GM12891 (cell line): Measurements from ENCODE around the gene CFAP97.

Source experiments
- DNase-seq: peaks from one replicate; pipeline ENCODE4 v3.0.0; 2011; ENCODE audit warnings: low spot score; ENCODE audit not compliant: insufficient read length
- FAIRE-seq: peaks from 2 replicates; lab custom pipeline; 2011; peaks lifted over from hg19 to GRCh38; lab: Jason Lieb, UNC
- PAX5 ChIP-seq: IDR thresholded peaks from 2 replicates; pipeline ENCODE4 v1.6.1; 2011; ENCODE audit warnings: low read length, moderate library complexity, mild to moderate bottlenecking; ENCODE audit not compliant: insufficient read depth, severe bottlenecking
- POLR2A ChIP-seq: IDR thresholded peaks from 2 replicates; pipeline ENCODE4 v1.6.1; 2011; ENCODE audit warnings: low read depth, low read length, control low read depth
- POLR2AphosphoS5 ChIP-seq: IDR thresholded peaks from 2 replicates; pipeline ENCODE4 v1.6.1; 2011; ENCODE audit warnings: low read depth, low read length, control low read depth
- POU2F2 ChIP-seq: IDR thresholded peaks from 2 replicates; pipeline ENCODE4 v1.6.1; 2011; ENCODE audit warnings: low read depth, mild to moderate bottlenecking, control low read depth, low read length, moderate library complexity
- SPI1 ChIP-seq: IDR thresholded peaks from 2 replicates; pipeline ENCODE4 v1.6.1; 2011; ENCODE audit warnings: low read depth, low read length, control low read depth
- TAF1 ChIP-seq: IDR thresholded peaks from 2 replicates; pipeline ENCODE4 v1.6.1; 2011; ENCODE audit warnings: low read depth, low read length, control low read depth

Gene CFAP97

DNA sequence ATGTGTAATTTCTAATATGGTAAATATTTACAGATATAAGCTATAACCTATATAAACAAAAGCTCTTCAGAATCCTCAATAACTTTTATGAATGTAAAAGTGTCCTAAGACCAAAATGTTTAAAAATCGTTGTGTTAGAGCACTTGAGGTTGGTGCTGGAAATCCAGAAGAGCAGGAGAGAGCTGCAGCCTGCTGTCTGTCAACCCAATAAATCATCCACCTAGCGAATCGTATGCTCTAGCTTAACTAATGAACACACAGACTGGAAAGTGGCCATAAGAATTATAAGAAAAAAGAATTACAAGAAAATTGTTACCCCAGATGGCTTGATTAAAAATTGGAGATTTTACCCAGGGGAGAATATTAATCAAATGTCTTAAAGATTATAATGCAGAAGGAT is 17.0 kb downstream of the CFAP97 start:
- TF ChIP-seq SPI1 (no peak), POLR2AphosphoS5 (no peak), POU2F2 (no peak), PAX5 (no peak), POLR2A (no peak), TAF1 (no peak)
- FAIRE-seq = no peak

DNA sequence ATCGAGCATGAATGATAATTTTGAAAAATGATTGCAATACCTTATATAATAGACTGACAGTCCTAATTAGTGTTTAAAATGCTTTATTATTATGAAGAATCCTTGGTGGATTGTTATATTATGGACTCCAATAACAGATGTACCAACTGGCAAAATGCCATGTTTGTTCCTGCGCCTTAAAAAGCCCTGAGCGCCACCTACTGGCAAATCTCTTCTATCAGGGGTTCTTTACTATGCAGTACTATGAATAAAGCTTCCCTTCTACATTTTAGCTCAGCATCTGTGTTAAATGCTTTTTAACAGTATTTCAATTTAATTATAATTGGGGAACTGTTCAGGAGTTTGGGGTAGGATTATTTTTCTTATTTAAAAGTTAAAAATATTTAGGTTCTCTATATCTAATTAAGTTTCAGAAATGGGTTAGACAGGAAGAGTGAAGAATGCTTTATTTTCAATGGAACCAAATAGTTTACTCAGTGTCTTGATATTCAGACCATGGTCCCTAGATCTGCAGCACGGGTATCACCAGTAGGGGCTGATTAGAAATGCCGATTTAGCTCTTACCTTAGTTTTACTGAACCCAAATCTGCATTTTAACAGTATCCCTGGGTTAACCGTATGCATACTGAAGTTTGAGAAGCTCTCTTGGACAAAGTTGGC is 20.0 kb downstream of the CFAP97 start:
- no peak for TF ChIP-seq PAX5
- TF ChIP-seq TAF1 = no peak
- TF ChIP-seq POU2F2 = no peak
- no peak for TF ChIP-seq POLR2AphosphoS5
- no peak for TF ChIP-seq SPI1
- TF ChIP-seq POLR2A = no peak
- DNase-seq (no peak), FAIRE-seq (peak; percentile 40)

More for the DNA sequence above, 17.0 kb downstream of the CFAP97 start:
- no peak for DNase-seq

DNA sequence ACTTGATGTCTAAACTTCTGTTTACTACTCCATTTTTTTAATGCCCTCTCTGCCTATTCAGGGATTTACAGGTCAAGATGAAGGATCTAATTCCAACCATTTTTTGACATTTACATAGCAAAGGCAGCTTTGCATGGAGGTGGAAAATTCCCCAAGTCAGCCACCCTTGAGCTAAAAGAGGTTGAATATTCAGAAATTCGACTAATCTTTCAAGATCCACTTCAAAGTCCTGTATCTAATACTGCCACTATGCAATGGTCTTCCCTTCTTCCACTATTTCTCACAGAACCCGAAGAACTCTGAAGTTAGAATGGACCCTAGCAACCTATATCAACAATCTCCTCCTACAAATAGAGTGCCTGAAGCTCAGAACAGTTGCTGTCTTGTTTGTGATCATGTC is 21.6 kb downstream of the CFAP97 start:
- no peak for DNase-seq
- TF ChIP-seq POLR2AphosphoS5 (no peak), SPI1 (no peak), TAF1 (no peak), POLR2A (no peak), POU2F2 (no peak), PAX5 (no peak)
- FAIRE-seq = no peak

DNA sequence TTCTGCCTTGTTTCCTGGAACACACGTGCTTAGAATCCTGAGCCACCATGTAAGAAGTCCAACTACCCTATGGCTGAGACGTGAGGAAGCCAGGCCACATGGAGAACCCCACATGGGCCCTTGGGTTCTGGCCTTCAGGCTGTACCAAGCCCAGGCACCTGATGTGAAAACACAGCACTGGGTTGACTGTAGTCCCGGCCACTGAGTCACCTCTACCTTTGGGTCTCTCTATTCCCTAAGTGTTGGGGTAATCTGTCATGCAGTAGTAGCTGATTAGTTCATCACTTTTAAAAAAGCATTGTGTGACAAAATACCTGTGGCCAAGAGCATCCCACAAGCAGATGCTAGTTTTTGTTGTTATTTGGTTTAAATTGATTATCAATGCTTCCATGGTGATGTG is 24.3 kb downstream of the CFAP97 start:
- DNase-seq = no peak
- FAIRE-seq = no peak
- TF ChIP-seq PAX5 = no peak
- no peak for TF ChIP-seq POU2F2
- TF ChIP-seq SPI1 = no peak
- TF ChIP-seq POLR2A = no peak
- no peak for TF ChIP-seq POLR2AphosphoS5
- no peak for TF ChIP-seq TAF1

DNA sequence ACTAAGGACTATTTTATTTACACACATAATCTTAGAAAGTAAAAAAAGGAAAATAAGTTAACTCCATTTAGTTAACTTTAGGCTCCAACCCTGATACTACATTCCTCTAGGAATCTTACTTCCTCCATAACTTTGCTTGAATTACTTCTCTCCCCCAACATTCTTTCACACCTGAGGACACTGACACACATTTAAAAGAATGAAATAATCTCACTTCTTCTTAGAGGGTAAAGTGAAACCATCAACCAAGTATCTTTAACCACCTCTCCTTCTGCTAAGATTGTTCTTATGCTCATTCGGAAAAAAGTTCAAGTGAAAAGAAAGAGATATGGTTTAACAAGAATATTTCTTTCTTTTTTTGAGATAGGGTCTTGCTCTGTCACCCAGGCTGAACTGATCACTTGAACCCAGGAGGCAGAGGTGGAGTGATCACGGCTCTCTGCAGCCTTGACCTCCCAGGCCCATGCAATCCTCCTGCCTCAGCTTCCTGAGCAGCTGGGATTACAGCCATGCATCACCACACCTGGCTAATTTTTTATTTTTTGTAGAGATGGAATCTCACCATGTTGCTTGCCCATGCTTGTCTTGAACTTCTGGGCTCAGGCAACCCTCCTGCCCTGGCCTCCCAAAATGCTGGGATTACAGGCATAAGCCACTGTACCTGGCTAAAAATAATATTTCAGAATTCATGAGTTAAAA is 32.3 kb downstream of the CFAP97 start:
- DNase-seq = no peak
- peak; percentile 76 for FAIRE-seq
- TF ChIP-seq POLR2A (no peak), POU2F2 (no peak), POLR2AphosphoS5 (no peak), SPI1 (peak; percentile 67), TAF1 (no peak)

DNA sequence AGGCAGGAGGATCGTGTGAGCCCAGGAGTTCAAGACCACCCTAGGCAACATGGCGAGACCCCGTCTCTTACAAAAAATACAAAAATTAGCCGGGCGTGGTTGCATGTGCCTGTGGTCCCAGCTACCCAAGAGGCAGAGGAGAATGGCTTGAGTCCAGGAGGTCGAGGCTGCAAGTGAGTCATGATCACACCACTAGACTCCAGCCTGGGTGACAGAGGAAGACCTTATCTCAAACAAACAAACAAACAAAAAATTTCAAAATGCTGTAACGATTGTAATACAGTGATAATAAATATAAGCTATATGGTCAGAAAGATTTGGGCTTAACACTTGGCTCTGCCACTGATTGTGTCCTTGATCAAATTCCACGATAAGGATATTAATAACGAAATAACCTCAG is 36.6 kb downstream of the CFAP97 start:
- FAIRE-seq (no peak), DNase-seq (no peak)
- TF ChIP-seq TAF1 = no peak
- TF ChIP-seq PAX5 = no peak
- TF ChIP-seq SPI1 = no peak
- TF ChIP-seq POU2F2 = no peak
- TF ChIP-seq POLR2AphosphoS5 = no peak
- no peak for TF ChIP-seq POLR2A

DNA sequence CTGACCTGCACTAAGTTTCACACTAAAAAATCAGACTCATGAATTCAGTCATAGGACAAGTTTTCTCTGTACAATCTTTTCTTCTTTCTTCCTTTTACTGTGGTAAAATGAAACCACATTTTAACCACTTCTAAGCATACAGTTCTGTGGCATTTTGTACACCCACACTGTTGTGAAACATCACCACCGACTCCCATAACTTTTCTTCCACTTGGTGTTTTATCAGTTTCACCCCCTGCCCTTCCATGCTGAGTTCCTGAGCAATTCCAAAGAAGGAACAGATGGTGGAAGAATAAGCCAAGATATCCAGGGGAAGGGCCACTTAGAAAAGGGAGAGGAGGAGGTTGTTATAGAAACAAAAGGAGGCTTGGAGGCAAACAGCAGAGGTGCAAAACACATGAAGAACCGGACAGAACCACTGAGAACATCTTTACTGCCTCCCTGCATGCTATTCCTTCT is 38.2 kb downstream of the CFAP97 start:
- DNase-seq = no peak
- TF ChIP-seq POLR2AphosphoS5 (no peak), SPI1 (no peak), TAF1 (no peak), POLR2A (no peak), POU2F2 (no peak), PAX5 (no peak)
- FAIRE-seq = peak; percentile 91

DNA sequence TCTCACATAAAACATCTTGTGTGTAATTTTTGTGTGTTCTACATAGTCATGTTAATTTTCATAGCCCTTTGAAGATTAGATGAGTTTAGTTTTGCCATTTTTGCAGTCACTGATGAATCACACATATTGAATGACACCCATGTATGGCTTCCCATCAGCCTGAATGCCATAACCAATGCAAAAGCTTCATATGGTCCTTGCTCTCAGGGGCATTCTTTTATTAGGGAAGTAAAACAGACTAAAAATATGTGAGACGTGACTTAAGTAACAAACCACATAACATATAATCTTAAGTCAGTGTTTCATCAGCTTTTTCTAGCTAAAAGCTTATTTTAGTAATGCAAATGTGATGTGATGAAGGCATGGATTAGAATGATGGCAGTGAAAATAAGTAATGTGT is 52.5 kb downstream of the CFAP97 start:
- TF ChIP-seq POU2F2 (no peak), PAX5 (no peak), POLR2AphosphoS5 (no peak), SPI1 (no peak), TAF1 (no peak), POLR2A (no peak)

DNA sequence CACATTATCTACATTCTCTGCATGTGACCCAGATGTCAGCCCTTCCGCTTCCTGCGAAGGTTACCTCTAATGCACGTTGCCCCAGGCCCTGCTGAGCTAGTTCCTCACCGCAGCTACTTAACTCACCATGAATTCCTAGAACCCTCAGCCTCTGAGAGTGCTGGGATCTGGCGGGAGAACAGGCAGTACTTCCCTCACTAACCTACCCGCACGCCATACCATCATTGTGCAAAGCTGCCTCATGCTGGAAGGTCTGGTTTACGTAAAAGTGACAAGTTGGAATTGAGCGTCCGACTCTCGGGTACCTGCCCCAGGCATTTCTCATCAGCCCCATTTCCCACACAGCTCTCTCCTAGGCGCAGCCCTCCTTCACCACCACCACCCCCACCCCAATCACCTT is 54.4 kb downstream of the CFAP97 start:
- FAIRE-seq = peak; percentile 23
- DNase-seq = no peak
- TF ChIP-seq PAX5 (no peak), POLR2A (no peak; the same call in 1 of the 2 replicates), POU2F2 (no peak), SPI1 (no peak), POLR2AphosphoS5 (no peak), TAF1 (no peak)

More for the DNA sequence above, 52.5 kb downstream of the CFAP97 start:
- FAIRE-seq = no peak
- no peak for DNase-seq
